Uterus (tissue), 2 donors: Measurements from ENCODE around the gene PSMD12.
"Not testable (repeated sequence)": the region's sequence is repeated elsewhere in the genome, so short reads cannot be mapped to it uniquely, and the experiment has no call there.

Experiments used
- POLR2A ChIP-seq, 2 donors: fragments of 450-650 bp; IDR thresholded peaks; one replicate each; pipeline ENCODE4 v1.6.1; 2016; ENCODE audit warnings: antibody characterized with exemption in 2 of 2, mild to moderate bottlenecking in 1 of 2, moderate library complexity in 1 of 2
- TF ChIP-seq, protein P1 (sequence below), 4 experiments: fragments of 200-600 bp in 2 of 4; fragments of 450-650 bp in 2 of 4; sonication (generic) in 2 of 4; IDR thresholded peaks; one replicate each; pipeline ENCODE4 v1.5.1; 2016 to 2019; ENCODE audit warnings: antibody characterized with exemption in 4 of 4, mild to moderate bottlenecking in 2 of 4, moderate library complexity in 1 of 4

GRCh38 chr17:67305446-67306235, 60.7 kb downstream of the PSMD12 start:
- TF ChIP-seq, protein P1, sequence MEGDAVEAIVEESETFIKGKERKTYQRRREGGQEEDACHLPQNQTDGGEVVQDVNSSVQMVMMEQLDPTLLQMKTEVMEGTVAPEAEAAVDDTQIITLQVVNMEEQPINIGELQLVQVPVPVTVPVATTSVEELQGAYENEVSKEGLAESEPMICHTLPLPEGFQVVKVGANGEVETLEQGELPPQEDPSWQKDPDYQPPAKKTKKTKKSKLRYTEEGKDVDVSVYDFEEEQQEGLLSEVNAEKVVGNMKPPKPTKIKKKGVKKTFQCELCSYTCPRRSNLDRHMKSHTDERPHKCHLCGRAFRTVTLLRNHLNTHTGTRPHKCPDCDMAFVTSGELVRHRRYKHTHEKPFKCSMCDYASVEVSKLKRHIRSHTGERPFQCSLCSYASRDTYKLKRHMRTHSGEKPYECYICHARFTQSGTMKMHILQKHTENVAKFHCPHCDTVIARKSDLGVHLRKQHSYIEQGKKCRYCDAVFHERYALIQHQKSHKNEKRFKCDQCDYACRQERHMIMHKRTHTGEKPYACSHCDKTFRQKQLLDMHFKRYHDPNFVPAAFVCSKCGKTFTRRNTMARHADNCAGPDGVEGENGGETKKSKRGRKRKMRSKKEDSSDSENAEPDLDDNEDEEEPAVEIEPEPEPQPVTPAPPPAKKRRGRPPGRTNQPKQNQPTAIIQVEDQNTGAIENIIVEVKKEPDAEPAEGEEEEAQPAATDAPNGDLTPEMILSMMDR (IDR thresholded peaks at IDR 0.05) = not testable (repeated sequence)
- not testable (repeated sequence) for TF ChIP-seq POLR2A (IDR thresholded peaks at IDR 0.05)
